ENCODE results near the gene DNAJC5. TPM values are rescaled to one million over a fixed set of nuclear protein-coding genes. Genes with fewer than 3 reads are reported as not detected.
"Not testable (repeated sequence)": the region's sequence is repeated elsewhere in the genome, so short reads cannot be mapped to it uniquely, and the experiment has no call there.

The DNAJC5 gene
- total RNA-seq, 1 experiment from 2014 or later = 59.5 TPM

- Histone ChIP-seq H3K9me3 (ENCODE audit: control insufficient read depth, insufficient read depth, low read depth, low read length) (no peaks in the 10 kb centered on the region), H3K27me3 (ENCODE audit: control insufficient read depth, insufficient read depth, low read length) (no peaks in the 10 kb centered on the region), H3K36me3 (ENCODE audit: control insufficient read depth, insufficient read depth, low read length) (no peaks in the 10 kb centered on the region; the same call in 1 of the 2 replicates), H3K27ac (ENCODE audit: low read length) (no peak overlapping the region), H3K4me1 (ENCODE audit: control insufficient read depth, insufficient read depth, low read length) (peaks cover 22% of the 10 kb centered on the region), H3K4me3 (ENCODE audit: low read depth in 2 of 2, low read length in 2 of 2) (no peak overlapping the region)
- DNase-seq (ENCODE audit: low read depth, low spot score) = no peak
- ATAC-seq = no peak
- ChIA-PET CTCF (no interaction called here), POLR2A (interaction anchor here (0.6 kb wide), 1 partner anchor 56 kb away, joined by 3 read pairs; no protein-coding TSS in a partner anchor)
- in situ Hi-C loops (cut with HindIII; ENCODE audit: low pct_unique_long_range_greater_than_20kb, low sequenced_read_pairs) (no loop called here), intact Hi-C loops (cut with micrococcal nuclease; ENCODE audit: unreplicated experiment) (no loop called here)
- TF ChIP-seq, protein P1, sequence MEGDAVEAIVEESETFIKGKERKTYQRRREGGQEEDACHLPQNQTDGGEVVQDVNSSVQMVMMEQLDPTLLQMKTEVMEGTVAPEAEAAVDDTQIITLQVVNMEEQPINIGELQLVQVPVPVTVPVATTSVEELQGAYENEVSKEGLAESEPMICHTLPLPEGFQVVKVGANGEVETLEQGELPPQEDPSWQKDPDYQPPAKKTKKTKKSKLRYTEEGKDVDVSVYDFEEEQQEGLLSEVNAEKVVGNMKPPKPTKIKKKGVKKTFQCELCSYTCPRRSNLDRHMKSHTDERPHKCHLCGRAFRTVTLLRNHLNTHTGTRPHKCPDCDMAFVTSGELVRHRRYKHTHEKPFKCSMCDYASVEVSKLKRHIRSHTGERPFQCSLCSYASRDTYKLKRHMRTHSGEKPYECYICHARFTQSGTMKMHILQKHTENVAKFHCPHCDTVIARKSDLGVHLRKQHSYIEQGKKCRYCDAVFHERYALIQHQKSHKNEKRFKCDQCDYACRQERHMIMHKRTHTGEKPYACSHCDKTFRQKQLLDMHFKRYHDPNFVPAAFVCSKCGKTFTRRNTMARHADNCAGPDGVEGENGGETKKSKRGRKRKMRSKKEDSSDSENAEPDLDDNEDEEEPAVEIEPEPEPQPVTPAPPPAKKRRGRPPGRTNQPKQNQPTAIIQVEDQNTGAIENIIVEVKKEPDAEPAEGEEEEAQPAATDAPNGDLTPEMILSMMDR (IDR thresholded peaks at IDR 0.05) = no peak
- TF ChIP-seq, protein P2, sequence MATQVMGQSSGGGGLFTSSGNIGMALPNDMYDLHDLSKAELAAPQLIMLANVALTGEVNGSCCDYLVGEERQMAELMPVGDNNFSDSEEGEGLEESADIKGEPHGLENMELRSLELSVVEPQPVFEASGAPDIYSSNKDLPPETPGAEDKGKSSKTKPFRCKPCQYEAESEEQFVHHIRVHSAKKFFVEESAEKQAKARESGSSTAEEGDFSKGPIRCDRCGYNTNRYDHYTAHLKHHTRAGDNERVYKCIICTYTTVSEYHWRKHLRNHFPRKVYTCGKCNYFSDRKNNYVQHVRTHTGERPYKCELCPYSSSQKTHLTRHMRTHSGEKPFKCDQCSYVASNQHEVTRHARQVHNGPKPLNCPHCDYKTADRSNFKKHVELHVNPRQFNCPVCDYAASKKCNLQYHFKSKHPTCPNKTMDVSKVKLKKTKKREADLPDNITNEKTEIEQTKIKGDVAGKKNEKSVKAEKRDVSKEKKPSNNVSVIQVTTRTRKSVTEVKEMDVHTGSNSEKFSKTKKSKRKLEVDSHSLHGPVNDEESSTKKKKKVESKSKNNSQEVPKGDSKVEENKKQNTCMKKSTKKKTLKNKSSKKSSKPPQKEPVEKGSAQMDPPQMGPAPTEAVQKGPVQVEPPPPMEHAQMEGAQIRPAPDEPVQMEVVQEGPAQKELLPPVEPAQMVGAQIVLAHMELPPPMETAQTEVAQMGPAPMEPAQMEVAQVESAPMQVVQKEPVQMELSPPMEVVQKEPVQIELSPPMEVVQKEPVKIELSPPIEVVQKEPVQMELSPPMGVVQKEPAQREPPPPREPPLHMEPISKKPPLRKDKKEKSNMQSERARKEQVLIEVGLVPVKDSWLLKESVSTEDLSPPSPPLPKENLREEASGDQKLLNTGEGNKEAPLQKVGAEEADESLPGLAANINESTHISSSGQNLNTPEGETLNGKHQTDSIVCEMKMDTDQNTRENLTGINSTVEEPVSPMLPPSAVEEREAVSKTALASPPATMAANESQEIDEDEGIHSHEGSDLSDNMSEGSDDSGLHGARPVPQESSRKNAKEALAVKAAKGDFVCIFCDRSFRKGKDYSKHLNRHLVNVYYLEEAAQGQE (IDR thresholded peaks at IDR 0.05; ENCODE audit: insufficient read depth in 1 of 2, low read depth in 2 of 2, low read length in 1 of 2) = no peak
- TSS peak; percentile 48 for BruUV-seq (replicated peaks)
Observed at GRCh38 chr20:63915471-63915870, 20.5 kb downstream of the DNAJC5 start.

GRCh38 chr20:63916371-63916939 is 21.5 kb downstream of the DNAJC5 start:
- in situ Hi-C loops (cut with HindIII; ENCODE audit: low pct_unique_long_range_greater_than_20kb, low sequenced_read_pairs); H3K4me3 ChIP-seq (ENCODE audit: low read depth in 2 of 2, low read length in 2 of 2); ATAC-seq; H3K36me3 ChIP-seq (ENCODE audit: control insufficient read depth, insufficient read depth, low read length); intact Hi-C loops (cut with micrococcal nuclease; ENCODE audit: unreplicated experiment); POLR2A ChIA-PET; DNase-seq (ENCODE audit: low read depth, low spot score); CTCF ChIA-PET; H3K27ac ChIP-seq (ENCODE audit: low read length); H3K9me3 ChIP-seq (ENCODE audit: control insufficient read depth, insufficient read depth, low read depth, low read length); H3K27me3 ChIP-seq (ENCODE audit: control insufficient read depth, insufficient read depth, low read length); BruUV-seq (replicated peaks): not testable (repeated sequence)
- peaks cover 14% of the 10 kb centered on the region for H3K4me1 ChIP-seq (ENCODE audit: control insufficient read depth, insufficient read depth, low read length)

DNA sequence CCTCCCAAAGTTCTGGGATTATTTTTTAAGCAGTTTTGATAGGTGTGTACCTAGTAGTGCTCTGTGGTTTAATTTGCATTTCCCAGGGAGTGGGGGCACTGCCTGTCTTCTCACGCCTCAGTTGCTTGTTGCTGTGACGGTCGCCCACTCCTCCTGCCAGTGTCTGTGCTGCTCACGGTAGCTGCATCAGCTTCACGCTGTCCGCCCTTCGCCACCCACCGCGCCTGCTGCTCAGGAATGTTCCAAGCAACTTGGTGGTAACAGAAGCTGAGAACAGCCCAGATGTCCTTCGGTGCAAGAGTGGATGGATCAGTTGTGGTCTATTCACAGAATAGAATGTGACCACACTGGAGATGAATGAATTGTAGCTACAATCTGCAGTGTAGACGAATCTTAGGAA is 22.9 kb downstream of the DNAJC5 start:
- in situ Hi-C loops (cut with HindIII; ENCODE audit: low pct_unique_long_range_greater_than_20kb, low sequenced_read_pairs) = no loop called here
- H3K36me3 ChIP-seq (ENCODE audit: control insufficient read depth, insufficient read depth, low read length) = no peaks in the 10 kb centered on the region; the same call in 1 of the 2 replicates
- no peak overlapping the region for H3K27ac ChIP-seq (ENCODE audit: low read length)
- H3K27me3 ChIP-seq (ENCODE audit: control insufficient read depth, insufficient read depth, low read length) = no peaks in the 10 kb centered on the region
- no peak overlapping the region for H3K4me3 ChIP-seq (ENCODE audit: low read depth in 2 of 2, low read length in 2 of 2)
- POLR2A ChIA-PET = interaction anchor here (0.7 kb wide), 1 partner anchor 20 kb away, joined by 4 read pairs; no protein-coding TSS in a partner anchor
- H3K4me1 ChIP-seq (ENCODE audit: control insufficient read depth, insufficient read depth, low read length) = peaks cover 3% of the 10 kb centered on the region; the same call in 1 of the 2 replicates
- TF ChIP-seq POLR2AphosphoS5 (IDR thresholded peaks at IDR 0.05; ENCODE audit: low read depth, low read length) (no peak), SIN3A (IDR thresholded peaks at IDR 0.05; ENCODE audit: borderline replicate concordance, insufficient read depth, low read depth, low read length) (no peak), TCF7L2 (IDR thresholded peaks at IDR 0.05; ENCODE audit: low read depth, low read length) (no peak)
- TF ChIP-seq, protein P2 (IDR thresholded peaks at IDR 0.05; ENCODE audit: insufficient read depth in 1 of 2, low read depth in 2 of 2, low read length in 1 of 2) = no peak
- TF ChIP-seq, protein P1 (IDR thresholded peaks at IDR 0.05) = no peak
- no peak for ATAC-seq
- CTCF ChIA-PET = no interaction called here
- DNase-seq (ENCODE audit: low read depth, low spot score) = no peak
- intact Hi-C loops (cut with micrococcal nuclease; ENCODE audit: unreplicated experiment) = no loop called here
- no peaks in the 10 kb centered on the region for H3K9me3 ChIP-seq (ENCODE audit: control insufficient read depth, insufficient read depth, low read depth, low read length)
- BruUV-seq (replicated peaks) = no TSS peak

Measured in Panc1 (cell line).